ENCODE data around the gene ADK. TPM values are rescaled to one million over a fixed set of nuclear protein-coding genes. Genes with fewer than 3 reads are reported as not detected.

The ADK gene
- polyA plus RNA-seq, 1 experiment = 19.4 TPM

DNA sequence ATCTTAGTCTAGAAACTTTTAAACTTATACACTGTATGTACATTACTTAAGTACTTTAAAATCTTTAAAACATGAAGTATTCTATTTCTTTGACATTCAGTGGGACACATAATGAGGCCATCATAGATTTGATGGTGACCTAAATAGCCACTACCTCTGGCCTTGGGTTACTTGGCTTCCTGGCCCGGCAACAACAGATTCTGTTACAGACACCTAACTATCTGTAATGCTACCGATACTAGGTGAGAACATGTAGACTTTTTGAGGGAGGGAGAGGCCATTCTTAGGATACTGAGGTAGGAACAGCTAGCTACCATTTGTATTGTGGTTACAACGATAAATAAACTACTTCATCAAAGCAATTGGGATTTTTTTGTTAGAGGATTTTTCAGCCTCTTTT lies 520.7 kb downstream of the ADK start:
- Histone ChIP-seq H3K36me3 (ENCODE audit: control insufficient read depth, insufficient read depth, low read length) (peaks cover 4% of the 10 kb centered on the region), H3K4me3 (ENCODE audit: low read depth, low read length) (no peak overlapping the region), H3K27me3 (ENCODE audit: control insufficient read depth, insufficient read depth, low read length) (no peaks in the 10 kb centered on the region)
- CTCF ChIA-PET = no interaction called here
- POLR2A ChIA-PET = no interaction called here
- TF ChIP-seq, protein P1, sequence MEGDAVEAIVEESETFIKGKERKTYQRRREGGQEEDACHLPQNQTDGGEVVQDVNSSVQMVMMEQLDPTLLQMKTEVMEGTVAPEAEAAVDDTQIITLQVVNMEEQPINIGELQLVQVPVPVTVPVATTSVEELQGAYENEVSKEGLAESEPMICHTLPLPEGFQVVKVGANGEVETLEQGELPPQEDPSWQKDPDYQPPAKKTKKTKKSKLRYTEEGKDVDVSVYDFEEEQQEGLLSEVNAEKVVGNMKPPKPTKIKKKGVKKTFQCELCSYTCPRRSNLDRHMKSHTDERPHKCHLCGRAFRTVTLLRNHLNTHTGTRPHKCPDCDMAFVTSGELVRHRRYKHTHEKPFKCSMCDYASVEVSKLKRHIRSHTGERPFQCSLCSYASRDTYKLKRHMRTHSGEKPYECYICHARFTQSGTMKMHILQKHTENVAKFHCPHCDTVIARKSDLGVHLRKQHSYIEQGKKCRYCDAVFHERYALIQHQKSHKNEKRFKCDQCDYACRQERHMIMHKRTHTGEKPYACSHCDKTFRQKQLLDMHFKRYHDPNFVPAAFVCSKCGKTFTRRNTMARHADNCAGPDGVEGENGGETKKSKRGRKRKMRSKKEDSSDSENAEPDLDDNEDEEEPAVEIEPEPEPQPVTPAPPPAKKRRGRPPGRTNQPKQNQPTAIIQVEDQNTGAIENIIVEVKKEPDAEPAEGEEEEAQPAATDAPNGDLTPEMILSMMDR (IDR thresholded peaks at IDR 0.05; ENCODE audit: insufficient read depth, low read depth, low read length) = no peak
- no peak for DNase-seq (ENCODE audit: low read depth)

DNA sequence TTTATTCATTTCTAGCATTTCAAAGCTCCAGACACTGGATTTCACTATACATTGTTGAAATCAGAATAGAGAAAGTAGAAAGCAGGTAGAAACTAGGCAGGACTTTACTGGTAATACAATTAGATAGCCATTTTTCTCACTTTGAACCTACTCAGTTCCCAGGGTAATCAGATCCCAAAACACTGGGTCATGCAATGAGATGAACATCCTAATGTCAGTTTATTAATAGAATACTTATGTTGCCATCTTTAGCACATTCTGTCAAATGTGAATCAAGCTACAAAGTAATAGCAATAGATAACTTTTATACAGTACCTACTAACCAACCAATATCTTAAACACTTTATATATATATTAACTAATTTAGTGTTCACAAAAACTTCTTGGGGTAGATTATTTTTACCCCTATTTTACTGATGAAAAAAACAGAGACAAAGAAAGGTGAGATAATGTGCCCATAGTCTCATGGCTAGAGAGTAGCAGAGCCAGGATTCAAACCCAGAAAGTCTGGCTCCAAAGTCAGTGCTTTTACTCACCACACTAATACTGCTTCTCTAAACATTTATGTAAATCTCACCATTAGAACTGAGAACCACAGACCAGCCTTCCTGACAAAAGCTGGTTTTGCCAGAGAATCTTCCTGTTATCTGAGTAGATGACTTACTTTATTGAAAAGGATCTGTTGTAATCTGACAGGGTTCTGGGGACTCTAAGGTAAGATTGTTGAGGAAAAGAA lies 521.6 kb downstream of the ADK start:
- Histone ChIP-seq H3K36me3 (ENCODE audit: control insufficient read depth, insufficient read depth, low read length) (peaks cover 4% of the 10 kb centered on the region), H3K4me3 (ENCODE audit: low read depth, low read length) (no peak overlapping the region), H3K27me3 (ENCODE audit: control insufficient read depth, insufficient read depth, low read length) (no peaks in the 10 kb centered on the region)
- POLR2A ChIA-PET = interaction anchor here (0.6 kb wide), 1 partner anchor 83 kb away, joined by 4 read pairs; no protein-coding TSS in a partner anchor
- CTCF ChIA-PET = interaction anchor here (0.7 kb wide), 1 partner anchor 12 kb away, joined by 3 read pairs; no protein-coding TSS in a partner anchor
- TF ChIP-seq, protein P1 (IDR thresholded peaks at IDR 0.05; ENCODE audit: insufficient read depth, low read depth, low read length) = no peak
- no peak for DNase-seq (ENCODE audit: low read depth)

DNA sequence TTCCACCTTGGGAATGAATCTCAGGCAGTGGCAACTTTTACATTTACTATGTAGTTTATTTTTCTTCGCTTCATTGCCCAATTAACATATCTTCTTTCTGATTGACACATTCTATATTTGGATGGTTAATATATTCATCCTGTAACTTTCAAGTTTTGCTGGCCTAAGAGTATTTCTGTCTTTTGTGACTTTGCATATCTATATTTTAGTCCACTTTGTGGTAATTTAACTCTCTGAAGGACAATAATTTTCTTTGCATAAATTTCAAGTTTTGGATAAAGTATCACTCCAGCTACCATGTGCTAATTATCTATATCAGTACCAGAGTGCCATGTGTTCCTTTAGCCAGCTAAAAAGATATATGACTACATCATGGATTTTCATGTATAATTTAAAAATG lies 523.9 kb downstream of the ADK start:
- ChIA-PET POLR2A (no interaction called here), CTCF (no interaction called here)
- Histone ChIP-seq H3K4me3 (ENCODE audit: low read depth, low read length) (no peak overlapping the region), H3K27me3 (ENCODE audit: control insufficient read depth, insufficient read depth, low read length) (no peaks in the 10 kb centered on the region), H3K36me3 (ENCODE audit: control insufficient read depth, insufficient read depth, low read length) (peaks cover 4% of the 10 kb centered on the region)
- TF ChIP-seq, protein P1 (IDR thresholded peaks at IDR 0.05; ENCODE audit: insufficient read depth, low read depth, low read length) = no peak
- no peak for DNase-seq (ENCODE audit: low read depth)

DNA sequence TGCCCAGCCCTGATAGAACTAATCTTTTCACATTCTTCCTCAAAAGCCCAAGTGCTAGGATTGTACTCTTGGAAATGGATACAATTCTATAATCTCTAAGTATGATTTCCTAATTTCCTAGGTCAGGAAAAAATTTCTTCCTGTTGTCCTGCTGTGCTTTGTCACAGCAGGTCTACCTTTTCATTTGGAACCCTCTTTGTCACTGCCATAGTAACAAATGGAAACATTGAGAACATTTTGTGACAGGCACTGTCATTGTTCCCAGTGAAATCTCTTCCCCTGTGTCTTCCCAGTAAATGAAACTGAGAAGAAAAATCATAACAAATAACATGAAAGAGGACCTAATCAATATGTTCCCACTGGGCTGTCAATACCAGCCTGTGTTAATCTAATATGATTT lies 524.5 kb downstream of the ADK start:
- H3K4me3 ChIP-seq (ENCODE audit: low read depth, low read length) = no peak overlapping the region
- no peaks in the 10 kb centered on the region for H3K27me3 ChIP-seq (ENCODE audit: control insufficient read depth, insufficient read depth, low read length)
- DNase-seq (ENCODE audit: low read depth) = no peak
- ChIA-PET POLR2A (no interaction called here), CTCF (no interaction called here)
- TF ChIP-seq, protein P1 (IDR thresholded peaks at IDR 0.05; ENCODE audit: insufficient read depth, low read depth, low read length) = no peak
- H3K36me3 ChIP-seq (ENCODE audit: control insufficient read depth, insufficient read depth, low read length) = peaks cover 4% of the 10 kb centered on the region

DNA sequence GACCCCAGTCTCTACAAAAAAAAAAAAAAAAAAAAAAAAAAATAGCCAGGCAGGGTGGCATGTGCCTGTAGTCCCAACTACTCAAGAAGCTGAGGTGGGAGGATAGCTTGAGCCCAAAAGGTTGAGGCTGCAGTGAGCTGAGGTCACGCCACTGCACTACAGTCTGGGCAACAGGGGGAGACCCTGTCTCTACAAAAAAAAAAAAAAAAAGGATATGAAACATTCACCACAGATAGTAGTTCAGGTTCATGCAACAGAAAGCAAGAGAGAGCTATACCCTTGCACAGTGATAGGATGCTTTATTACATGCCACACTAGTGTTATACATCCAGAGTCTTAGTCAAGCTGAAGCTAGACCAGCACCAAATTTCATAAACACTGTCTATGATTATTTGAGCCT lies 526.9 kb downstream of the ADK start:
- Histone ChIP-seq H3K27me3 (ENCODE audit: control insufficient read depth, insufficient read depth, low read length) (no peaks in the 10 kb centered on the region), H3K4me3 (ENCODE audit: low read depth, low read length) (no peak overlapping the region), H3K36me3 (ENCODE audit: control insufficient read depth, insufficient read depth, low read length) (peaks cover 4% of the 10 kb centered on the region)
- ChIA-PET CTCF (interaction anchor here (1.2 to 1.8 kb wide), 2 partner anchors 11 to 14 kb away, joined by 3 to 5 read pairs; no protein-coding TSS in a partner anchor), POLR2A (no interaction called here)
- DNase-seq (ENCODE audit: low read depth) = no peak
- TF ChIP-seq, protein P1 (IDR thresholded peaks at IDR 0.05; ENCODE audit: insufficient read depth, low read depth, low read length) = no peak

All from BJ (cell line).